Pulmonary artery endothelial cell (primary cell): ENCODE measurements around the gene MVP. TPM values are rescaled to one million over a fixed set of nuclear protein-coding genes. Genes with fewer than 3 reads are reported as not detected.
"Not testable (repeated sequence)": the region's sequence is repeated elsewhere in the genome, so short reads cannot be mapped to it uniquely, and the experiment has no call there.

Experiments used
- DNase-seq: peaks from one replicate; pipeline ENCODE4 v3.0.0-alpha.2; 2011; ENCODE audit warnings: low read depth, low spot score
- total RNA-seq: library from RNA; depleted of rRNA; stranded (reverse); fragments of >200 nt; gene quantifications from 2 replicates; pipeline ENCODE4 v1.2.3, GENCODE V29; 2014

Gene MVP
- total RNA-seq, 1 donor from 2014 or later, result 433 TPM

DNA sequence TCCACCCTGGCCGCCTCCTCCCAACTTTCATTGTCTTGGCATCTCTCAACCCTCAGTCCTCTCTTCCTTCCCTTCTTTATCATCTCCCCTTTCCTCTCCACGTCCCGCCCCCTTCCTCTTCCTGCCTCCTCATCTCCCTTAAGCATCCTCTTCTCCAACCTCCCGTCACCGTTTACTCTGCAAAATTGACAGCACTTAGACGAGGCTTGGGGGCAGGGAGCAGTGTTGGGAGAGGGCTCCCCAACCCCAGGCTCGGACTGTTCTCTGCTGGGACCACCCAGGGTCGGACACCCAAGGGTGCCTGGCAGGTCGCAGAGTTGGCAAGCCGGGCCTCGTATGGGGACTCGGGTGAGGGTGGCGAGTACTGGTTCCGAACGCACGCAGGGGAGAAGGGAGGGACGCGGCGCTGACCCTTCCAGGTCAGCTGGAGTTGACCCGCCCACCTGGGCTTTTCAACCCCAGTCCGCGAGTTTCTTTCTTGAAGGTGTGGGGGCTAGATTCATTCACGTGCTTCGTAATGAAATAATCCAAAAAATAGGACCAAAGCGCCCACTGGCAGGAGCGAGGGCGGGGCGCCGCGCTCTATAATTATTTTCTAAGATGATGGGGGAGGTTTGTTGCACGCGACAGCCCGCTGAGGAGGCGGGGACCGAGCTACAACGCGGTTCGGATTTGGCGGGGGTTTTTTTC lies 5.1 kb upstream of the MVP start:
- no peak for DNase-seq

DNA sequence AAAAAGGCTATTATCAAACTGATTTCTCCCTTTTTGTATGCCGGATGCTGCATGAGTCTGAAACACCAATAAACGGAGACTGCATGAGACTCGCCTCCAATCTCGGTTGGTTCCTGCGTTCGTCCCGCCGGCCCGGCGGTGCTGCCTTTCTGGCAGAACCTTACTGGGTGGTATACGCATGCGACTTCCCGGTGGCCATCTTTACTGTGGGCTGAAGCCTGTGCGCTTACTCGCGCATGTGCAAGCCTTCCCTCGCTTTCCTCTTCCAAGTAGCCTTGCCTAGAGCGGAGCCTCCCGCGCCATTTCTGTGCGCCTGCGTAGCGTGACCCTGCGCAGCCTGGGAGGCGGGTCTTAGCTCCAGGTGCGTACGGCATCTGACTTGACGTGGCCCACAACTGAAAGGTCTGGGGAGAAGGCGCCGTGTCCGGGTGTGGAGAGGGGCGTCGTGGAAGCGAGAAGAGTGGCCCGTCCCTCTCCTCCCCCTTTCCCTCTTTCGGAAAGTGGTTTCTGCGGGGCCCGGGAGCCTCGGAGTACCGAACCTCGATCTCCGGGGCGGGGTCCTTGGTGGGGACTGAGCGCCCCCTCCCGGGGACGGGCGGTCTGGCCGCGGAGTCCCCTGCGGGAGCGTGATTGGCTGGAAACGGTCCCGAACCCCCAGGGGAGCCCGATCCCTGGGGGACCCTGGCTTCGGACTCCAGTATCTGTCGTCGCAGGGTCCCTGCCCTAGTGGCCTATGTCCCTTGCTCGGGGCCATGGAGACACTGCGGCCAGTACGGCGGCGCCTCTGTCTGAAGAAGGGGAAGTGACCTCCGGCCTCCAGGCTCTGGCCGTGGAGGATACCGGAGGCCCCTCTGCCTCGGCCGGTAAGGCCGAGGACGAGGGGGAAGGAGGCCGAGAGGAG lies 4.2 kb upstream of the MVP start, which contains the start of gene PAGR1:
TSS of gene PAGR1 (plus strand) at position 360 of the 901 bp plus-strand sequence. CDS start at position 734, 374 bp downstream.
- peak; percentile 99 for DNase-seq

DNA sequence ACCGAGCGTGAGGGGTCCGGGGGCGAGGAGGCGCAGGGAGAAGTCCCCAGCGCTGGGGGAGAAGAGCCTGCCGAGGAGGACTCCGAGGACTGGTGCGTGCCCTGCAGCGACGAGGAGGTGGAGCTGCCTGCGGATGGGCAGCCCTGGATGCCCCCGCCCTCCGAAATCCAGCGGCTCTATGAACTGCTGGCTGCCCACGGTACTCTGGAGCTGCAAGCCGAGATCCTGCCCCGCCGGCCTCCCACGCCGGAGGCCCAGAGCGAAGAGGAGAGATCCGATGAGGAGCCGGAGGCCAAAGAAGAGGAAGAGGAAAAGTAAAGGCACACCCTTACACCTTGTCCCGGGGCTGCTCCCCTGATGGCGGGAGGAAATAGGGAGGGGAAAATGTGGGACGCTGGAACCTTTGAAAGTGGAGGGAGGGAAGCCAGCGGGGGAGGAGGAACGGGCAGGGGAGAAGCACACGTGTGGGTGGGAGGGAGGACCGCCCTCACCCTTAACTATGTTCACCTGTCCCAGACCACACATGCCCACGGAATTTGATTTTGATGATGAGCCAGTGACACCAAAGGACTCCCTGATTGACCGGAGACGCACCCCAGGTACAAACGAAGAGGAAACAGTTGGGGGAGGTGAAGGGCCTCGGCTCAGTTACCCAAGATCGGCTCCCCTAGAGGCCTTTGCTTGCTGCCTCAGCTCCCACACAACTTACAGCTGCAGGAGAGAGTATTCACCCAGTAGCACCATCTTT lies 3.4 kb upstream of the MVP start:
- DNase-seq, result no peak

DNA sequence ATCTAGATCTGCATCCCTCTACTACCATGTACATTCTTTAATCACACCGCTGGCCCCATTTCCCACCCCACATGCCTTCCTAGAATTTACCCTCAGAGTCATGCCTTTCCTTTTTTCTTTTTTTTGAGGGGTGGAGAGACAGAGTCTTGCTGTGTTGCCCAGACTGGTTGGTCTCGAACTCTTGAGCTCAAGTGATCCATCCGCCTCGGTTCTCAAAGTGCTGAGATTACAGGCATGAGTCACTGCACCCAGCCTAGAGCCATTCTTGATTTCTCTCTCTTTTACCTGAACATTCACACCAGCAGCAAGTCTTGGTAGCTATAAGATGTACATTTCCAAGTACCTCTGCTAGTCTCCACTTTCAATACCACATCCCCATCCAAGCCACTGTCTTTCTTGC lies 2.2 kb upstream of the MVP start:
- no peak for DNase-seq

DNA sequence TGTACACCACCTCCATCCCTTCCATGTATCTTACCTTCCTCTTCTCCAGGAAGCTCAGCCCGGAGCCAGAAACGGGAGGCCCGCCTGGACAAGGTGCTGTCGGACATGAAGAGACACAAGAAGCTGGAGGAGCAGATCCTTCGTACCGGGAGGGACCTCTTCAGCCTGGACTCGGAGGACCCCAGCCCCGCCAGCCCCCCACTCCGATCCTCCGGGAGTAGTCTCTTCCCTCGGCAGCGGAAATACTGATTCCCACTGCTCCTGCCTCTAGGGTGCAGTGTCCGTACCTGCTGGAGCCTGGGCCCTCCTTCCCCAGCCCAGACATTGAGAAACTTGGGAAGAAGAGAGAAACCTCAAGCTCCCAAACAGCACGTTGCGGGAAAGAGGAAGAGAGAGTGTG lies 756 bp upstream of the MVP start:
- DNase-seq, result no peak

DNA sequence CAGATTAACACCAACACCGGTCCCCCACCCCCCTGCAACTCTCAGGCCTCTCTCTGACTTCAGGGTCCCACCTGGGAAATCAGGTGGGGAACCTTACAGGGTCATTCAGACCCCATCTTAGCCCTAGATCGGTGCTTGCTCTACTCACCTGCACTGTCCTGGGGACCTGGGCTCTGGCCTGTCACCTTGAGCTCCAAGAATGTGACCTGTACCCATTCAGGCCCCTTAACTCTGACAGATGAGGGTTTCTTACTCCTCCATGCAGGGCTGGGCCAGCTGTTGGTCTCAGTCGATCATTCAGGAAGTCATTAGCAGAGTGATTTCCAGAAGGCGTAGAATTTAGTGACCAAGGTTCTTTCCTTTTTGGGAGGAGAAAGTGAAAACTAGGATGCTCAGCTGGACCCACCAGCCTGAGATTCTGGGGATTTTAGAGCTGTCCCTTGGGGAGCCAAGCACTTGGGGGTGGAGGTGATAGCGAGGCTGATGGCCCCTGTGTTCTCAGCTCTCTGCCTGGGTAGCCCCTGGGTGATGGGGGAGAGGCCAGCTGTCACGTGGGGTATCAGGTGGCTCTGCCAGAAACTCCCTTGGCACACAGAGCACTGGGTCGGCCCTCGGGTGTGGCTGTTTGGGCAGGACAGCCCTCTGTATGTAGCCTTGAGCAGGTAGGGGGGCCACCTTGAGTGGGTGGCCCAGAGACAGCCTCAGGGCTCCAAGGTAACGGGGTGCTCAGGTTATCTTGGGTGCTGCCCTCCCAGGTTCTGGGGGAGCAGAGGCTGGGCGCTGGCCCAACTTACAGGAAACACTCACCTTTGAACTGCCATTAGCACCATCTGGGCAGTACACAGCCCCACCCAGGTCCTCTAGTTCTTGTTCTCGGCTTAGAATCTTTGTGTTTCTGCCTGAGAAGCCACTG lies 724 bp downstream of the MVP start:
- DNase-seq, result no peak

DNA sequence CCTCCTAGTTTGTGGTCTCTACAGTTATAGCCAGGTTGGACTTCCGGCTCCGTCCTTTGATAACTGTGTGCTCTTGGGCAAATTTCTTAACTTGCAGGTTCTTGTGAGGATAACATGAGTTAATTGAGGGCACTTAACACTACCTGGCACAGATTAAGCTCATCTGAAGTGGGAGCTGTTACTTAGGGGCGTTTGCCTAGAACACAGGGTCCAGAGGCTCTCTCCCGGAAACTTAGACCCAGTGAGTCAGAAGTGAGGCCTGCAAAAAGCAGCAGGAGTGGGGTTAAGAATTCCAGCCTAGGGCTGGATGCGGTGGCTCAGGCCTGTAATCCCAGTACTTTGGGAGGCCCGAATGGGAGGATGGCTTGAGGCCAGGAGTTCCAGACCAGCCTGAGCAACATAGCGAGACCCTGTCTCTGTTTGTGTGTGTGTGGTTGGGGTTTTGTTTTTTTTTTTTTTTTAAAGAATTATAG lies 1.4 kb downstream of the MVP start:
- DNase-seq, result no peak

DNA sequence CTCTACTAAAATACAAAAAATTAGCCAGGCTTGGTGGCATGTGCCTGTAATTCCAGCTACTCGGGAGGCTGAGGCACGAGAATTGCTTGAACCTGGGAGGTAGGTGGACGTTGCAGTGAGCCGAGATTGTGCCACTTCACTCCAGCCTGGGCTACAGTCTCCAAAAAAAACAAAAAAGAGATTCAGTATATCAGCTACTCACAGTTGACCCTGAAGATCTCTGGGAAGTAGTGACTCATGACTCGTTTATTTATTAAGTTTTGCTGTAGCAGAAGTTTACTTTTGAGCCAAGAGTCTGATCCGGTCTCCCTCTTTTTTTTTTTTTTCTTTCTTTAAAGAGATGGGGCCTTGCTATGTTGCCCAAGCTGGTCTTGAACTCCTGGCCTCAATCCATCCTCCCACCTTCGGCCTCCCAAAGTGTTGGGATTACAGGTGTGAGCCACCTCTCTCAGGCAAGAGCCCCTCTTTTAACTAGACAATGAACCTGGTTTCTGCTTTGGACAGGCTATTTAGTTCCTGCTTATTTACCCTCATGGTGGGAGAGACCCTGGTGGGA lies 4.4 kb downstream of the MVP start:
- peak; percentile 55 for DNase-seq

DNA sequence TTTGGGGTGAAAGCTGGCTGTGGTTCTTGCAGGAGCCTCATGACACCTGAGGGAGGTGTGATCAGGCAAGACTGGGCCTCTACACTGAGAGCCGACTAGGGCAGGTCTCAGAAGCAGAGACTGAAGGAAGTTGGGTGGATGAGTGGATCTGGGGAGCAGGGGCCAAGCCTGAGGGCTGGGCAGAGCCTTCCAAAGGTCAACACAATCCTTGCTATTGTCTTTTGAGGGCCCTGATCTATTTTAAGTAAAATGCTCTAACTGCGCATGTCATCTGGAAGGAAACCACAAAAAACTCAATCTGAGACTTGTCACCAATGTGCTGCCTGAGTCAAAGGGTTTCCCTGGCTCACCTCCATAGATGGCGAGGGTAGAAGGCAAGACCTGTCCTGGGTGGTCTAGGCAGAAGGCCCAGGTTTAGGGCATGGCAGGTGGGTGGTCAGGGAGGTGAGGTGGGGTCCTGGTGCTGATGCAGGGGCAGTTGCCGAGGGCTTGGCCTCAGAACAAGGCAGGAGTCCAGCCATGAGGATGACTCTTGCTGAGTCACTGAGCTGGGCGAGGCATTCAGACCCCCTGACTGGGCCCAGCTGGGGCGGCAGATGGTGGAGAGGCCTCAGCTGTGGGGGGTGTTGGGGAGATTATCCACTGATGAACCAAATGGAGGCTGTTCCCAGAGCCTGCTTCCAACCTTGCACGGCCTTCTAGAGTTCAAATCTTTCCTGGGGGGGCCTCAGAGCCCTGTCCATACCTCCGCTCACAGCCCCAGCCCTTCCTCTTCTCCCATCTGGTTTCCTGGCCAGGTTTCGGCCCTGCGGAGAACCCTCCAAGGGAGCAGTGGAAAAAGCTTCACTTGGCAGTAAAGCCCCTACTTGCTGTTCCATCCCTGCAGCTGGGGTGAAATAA lies 5.1 kb downstream of the MVP start:
- DNase-seq, result no peak

DNA sequence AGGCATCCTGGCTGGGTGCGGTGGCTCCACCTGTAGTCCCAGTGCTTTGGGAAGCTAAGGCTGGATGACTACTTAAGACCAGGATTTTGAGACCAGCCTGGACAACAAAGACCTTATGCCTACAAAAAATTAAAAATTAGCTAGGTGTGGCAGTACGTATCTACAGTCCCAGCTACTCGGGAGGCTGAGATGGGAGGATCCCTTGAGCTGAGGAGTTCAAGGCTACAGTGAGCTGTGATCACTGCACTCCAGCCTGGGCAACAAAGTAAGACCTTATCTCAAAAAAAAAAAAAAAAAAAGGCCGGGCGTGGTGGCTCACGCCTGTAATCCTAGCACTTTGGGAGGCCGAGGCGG lies 6.1 kb downstream of the MVP start:
- DNase-seq, result no peak

DNA sequence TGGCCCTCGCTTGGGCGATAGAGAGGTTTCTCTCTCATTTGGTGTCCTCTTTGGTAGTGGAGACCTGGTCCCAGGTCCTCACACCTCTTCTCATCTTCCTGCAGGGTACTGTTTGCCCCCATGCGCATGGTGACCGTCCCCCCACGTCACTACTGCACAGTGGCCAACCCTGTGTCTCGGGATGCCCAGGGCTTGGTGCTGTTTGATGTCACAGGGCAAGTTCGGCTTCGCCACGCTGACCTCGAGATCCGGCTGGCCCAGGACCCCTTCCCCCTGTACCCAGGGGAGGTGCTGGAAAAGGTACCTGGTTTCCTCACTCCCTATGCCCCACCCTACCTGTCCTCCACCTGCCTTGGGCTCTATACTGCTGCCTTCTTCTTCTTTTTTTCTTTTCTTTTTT lies 10.5 kb downstream of the MVP start:
- no peak for DNase-seq

DNA sequence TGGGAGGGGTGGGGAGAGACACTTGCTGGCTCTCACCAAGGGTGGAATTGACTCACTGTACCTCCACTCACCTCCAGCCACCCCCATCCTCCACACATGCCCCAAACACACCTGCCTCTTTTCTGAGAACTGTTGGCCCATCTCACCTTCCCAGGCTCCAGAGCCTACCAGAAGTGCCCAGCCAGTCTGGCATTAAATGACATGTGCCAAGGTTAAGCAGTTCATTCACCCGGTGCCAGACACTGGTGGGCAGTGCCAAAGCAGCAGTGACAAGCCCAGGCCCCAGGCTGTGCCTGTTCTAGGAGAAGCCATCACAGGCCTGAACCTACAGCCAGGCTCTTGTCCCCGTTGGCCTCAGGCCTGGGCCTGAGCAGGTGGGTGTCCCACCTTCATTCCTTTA lies 11.2 kb downstream of the MVP start:
- DNase-seq, result no peak

DNA sequence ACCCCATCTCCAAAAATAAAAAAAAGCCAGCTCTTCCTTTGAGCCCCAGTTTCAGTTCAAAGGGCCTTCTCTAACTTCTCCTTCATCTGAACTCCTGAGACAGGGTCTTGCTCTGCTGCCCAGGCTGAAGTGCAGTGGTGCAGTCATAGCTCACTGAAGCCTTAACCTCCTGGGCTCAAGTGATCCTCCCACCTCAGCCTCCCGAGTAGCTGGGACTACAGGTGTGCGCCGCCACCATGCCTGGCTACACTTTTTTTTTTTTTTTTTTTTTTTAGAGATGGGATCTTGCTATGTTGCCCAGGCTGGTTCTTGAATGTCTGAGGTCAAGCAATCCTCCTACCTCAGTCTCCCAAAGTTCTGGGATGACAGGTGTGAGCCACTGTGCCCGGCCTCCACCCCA lies 13.0 kb downstream of the MVP start:
- not testable (repeated sequence) for DNase-seq

DNA sequence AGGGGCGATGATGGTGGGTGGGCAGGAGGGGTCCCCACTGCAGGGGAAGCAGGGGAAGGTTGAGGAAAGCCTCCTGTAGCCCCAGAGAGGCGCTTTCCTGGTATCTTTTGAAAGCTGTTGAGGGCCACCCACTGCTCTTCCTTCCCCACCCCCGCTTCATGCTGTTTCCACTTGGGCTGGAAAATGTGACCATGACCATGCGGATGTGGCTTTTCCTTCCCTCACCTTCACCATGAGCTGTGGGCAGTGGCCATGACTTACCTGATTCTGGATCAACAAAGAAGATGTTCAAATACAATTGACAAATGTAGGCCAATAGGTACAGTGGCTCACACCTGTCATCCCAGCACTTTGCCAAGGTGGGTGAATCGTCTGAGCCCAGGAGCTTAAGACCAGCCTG lies 13.8 kb downstream of the MVP start:
- no peak for DNase-seq

DNA sequence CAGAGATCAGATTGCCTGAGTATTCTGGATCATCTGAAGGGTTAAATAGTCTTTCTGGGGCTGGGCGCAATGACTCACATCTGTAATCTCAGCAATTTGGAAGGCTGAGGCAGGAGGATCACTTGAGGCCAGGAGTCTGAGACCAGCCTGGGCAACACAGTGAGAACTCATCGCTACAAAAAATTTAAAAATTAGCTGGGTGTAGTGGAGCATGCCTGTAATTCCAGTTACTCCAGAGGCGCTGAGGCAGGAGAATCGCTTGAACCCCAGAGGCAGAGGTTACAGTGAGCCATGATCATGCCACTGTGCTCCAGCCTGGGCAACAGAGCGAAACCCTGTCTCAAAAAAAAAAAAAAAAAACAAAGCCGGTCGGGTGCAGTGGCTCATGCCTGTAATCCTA lies 15.7 kb downstream of the MVP start:
- DNase-seq, result no peak

DNA sequence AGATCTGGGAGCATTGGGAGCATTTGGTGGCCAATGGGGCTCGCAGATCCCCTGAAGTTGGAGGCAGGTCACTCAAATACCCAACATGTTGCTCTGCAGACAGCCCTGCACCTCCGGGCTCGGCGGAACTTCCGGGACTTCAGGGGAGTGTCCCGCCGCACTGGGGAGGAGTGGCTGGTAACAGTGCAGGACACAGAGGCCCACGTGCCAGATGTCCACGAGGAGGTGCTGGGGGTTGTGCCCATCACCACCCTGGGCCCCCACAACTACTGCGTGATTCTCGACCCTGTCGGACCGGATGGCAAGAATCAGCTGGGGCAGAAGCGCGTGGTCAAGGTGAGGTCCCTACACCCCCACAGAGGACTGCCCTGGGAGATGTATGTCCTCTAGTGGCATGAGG lies 16.4 kb downstream of the MVP start:
- DNase-seq, result no peak

DNA sequence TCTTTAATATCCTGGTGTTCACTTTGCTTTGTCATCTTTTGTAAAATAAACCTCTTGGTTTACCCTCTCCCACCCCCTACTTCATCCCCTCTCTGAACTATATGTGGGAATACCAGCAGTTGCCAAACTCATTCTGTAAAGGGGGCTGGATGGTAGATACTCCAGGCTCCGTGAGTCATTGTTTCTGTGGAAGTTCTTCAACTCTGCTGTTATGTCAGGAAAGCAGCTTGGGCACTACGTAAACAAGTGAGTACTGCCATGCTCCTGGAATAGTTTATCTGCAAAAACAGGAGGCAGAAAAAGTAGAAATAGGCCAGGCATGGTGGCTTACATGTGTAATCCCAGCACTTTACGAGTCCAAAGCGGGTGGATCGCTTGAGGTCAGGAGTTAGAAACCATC lies 17.6 kb downstream of the MVP start:
- no peak for DNase-seq

DNA sequence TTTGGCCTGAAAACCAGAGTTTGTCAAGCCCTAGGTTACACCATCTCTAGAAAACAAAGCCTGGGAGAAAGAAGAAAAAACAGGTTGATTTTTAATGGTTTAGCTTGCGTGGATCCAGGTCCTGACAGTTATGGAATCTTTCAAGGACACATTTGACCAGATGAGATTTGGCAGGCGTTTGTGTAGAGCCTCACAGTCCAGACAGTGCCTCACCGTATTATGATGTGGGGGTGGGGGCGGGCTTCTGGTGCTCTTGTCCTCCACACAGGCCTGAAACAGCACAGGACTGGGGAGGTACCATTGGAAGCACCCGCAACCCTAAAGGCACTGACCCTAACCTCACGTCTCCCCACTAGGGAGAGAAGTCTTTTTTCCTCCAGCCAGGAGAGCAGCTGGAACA lies 19.6 kb downstream of the MVP start:
- no peak for DNase-seq

DNA sequence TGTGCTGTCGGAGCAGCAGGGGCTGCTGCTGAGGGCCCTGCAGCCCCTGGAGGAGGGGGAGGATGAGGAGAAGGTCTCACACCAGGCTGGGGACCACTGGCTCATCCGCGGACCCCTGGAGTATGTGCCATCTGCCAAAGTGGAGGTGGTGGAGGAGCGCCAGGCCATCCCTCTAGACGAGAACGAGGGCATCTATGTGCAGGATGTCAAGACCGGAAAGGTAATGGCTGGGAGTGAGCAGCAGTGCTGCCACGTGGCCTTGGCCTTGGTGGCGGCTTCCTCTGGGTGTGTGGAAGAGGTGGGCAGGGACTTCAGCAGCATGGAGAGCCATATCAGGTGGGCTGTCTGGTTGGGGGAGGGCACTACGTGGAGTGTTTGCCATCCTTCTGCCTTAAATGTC lies 20.0 kb downstream of the MVP start:
- no peak for DNase-seq

DNA sequence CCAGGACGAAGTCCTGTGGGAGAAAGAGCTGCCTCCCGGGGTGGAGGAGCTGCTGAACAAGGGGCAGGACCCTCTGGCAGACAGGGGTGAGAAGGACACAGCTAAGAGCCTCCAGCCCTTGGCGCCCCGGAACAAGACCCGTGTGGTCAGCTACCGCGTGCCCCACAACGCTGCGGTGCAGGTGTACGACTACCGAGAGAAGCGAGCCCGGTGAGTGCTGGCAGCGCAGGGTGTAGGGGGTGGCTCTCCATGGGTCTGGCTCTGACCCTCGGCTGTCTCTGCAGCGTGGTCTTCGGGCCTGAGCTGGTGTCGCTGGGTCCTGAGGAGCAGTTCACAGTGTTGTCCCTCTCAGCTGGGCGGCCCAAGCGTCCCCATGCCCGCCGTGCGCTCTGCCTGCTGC lies 21.4 kb downstream of the MVP start:
- DNase-seq, result no peak
